Measurements from ENCODE around the gene ITGBL1.

DNA sequence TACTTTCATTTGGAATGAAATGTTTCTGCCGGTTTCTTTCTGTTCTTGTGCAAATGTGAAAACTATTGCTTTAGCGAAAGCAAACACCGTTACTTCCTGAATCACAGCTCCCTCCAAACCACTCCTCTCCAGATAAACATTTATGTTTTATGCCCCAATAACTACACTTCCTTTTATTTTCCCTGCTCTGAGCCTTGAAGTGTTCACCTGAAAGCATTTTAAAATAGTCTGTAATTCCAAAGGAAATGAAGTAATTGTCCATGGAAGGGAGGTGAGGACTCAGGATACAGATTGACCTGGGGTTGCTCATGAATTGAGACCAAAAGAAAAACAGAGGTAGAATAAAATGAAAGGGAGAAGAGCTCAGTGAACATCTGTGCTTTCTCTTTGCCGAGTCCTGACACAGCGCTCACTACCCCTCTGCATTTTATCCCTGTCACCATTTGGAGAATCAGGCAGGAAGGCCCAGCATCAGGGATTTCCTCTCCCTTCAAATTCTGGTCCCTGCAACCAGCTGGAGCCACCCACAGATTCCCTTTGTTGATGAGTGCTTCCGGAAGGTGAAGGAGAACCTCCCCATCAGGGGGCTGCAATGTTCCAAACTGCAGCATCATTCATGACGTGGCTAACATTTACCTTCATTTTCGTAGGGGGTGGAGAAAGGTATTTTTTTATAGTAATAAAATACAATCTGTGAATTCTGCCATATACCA, 171.9 kb downstream of the ITGBL1 start:
- TF ChIP-seq EZH2 (optimal IDR thresholded peaks at IDR 0.05; ENCODE audit: low read depth, low read length) (no peak), CTCF (IDR thresholded peaks at IDR 0.05; ENCODE audit: low read length) (no peak)

Data from MM.1S (cell line).